Measurements from ENCODE around the gene NRIP2. TPM values are rescaled to one million over a fixed set of nuclear protein-coding genes. Genes with fewer than 3 reads are reported as not detected.

Gene NRIP2
- total RNA-seq, 1 donor from 2014 or later: 0.62 TPM

Other genes with a start within 250 kb of the NRIP2 start
- gene FKBP4, start 40.1 kb downstream of the NRIP2 start, total RNA-seq: 41.2 TPM
- 11.7 TPM for gene ITFG2, start 22.4 kb downstream of the NRIP2 start, total RNA-seq
- gene TEX52, start 22.0 kb upstream of the NRIP2 start, total RNA-seq: not detected
- 1.1 TPM for gene FOXM1, start 42.1 kb upstream of the NRIP2 start, total RNA-seq
- gene RHNO1, start 42.2 kb upstream of the NRIP2 start, total RNA-seq: 41.5 TPM
- gene TULP3, start 55.9 kb upstream of the NRIP2 start, total RNA-seq: 9.7 TPM
- 0.94 TPM for gene TEAD4, start 124.4 kb upstream of the NRIP2 start, total RNA-seq
- 8.4 TPM for gene TSPAN9, start 242.3 kb upstream of the NRIP2 start, total RNA-seq

Measured in occipital lobe (tissue), 1 donor.